Parathyroid adenoma (tissue), 2 donors: ENCODE data around the gene TMEM53.

Source experiments
- H2AFZ ChIP-seq: fragments of 300-600 bp; sonication (generic); one replicate; pipeline ENCODE4 v1.7.0; 2017; ENCODE audit warnings: antibody characterized with exemption, mild to moderate bottlenecking
- H3K27ac ChIP-seq: fragments of 300-600 bp; sonication (generic); one replicate; pipeline ENCODE4 v1.7.0; 2017
- H3K27me3 ChIP-seq: fragments of 300-600 bp; sonication (generic); one replicate; pipeline ENCODE4 v1.7.0; 2017; ENCODE audit warnings: low read length; ENCODE audit not compliant: control insufficient read depth, insufficient read depth
- H3K36me3 ChIP-seq: fragments of 300-600 bp; sonication (generic); one replicate; pipeline ENCODE4 v1.7.0; 2017; ENCODE audit warnings: low read length; ENCODE audit not compliant: control insufficient read depth, insufficient read depth
- H3K4me1 ChIP-seq: fragments of 300-600 bp; sonication (generic); one replicate; pipeline ENCODE4 v1.7.0; 2017; ENCODE audit warnings: control low read depth
- H3K4me2 ChIP-seq: fragments of 300-600 bp; sonication (generic); one replicate; pipeline ENCODE4 v1.7.0; 2017; ENCODE audit warnings: low read length
- H3K4me3 ChIP-seq: fragments of 300-600 bp; sonication (generic); one replicate; pipeline ENCODE4 v1.7.0; 2017; ENCODE audit warnings: low read depth, low read length
- H3K79me2 ChIP-seq: fragments of 300-600 bp; sonication (generic); one replicate; pipeline ENCODE4 v1.7.0; 2017; ENCODE audit warnings: control low read depth
- H3K9ac ChIP-seq: fragments of 300-600 bp; sonication (generic); one replicate; pipeline ENCODE4 v1.7.0; 2017; ENCODE audit warnings: mild to moderate bottlenecking
- H3K9me3 ChIP-seq: fragments of 300-600 bp; sonication (generic); one replicate; pipeline ENCODE4 v1.7.0; 2017; ENCODE audit warnings: low read length; ENCODE audit not compliant: control insufficient read depth
- TF ChIP-seq, protein P1 (sequence below): fragments of 300-600 bp; sonication (generic); IDR thresholded peaks from one replicate; pipeline ENCODE4 v1.7.0; 2017; ENCODE audit warnings: antibody characterized with exemption, mild to moderate bottlenecking
- donor health status: primary hyperparathyroidism.

Gene TMEM53

DNA sequence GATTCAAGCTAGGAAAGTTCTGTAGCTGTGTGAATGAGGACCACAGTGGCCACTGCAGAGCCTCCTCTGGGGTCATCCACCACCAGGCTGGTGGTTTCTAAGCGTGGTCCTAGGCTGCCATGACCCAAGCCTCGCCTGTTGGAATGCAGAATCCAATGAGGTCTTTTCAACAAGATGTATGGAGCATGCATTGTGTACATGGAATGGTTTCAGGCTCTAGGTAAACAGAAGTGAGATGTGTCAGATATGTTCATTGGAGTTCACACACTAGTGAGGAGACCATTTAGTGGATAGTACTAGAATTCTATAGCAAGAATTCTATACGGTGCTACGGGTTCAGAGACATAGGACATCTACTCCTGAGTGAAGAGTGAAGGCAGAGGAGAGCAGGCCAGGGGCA, 46.0 kb upstream of the TMEM53 start:
- H3K27ac ChIP-seq, result no peak overlapping the region
- no peaks in the 10 kb centered on the region for H3K9me3 ChIP-seq
- no peaks in the 10 kb centered on the region for H3K27me3 ChIP-seq
- H3K4me2 ChIP-seq, result no peak overlapping the region
- H3K9ac ChIP-seq, result no peak overlapping the region
- no peaks in the 10 kb centered on the region for H3K4me1 ChIP-seq
- TF ChIP-seq, protein P1, sequence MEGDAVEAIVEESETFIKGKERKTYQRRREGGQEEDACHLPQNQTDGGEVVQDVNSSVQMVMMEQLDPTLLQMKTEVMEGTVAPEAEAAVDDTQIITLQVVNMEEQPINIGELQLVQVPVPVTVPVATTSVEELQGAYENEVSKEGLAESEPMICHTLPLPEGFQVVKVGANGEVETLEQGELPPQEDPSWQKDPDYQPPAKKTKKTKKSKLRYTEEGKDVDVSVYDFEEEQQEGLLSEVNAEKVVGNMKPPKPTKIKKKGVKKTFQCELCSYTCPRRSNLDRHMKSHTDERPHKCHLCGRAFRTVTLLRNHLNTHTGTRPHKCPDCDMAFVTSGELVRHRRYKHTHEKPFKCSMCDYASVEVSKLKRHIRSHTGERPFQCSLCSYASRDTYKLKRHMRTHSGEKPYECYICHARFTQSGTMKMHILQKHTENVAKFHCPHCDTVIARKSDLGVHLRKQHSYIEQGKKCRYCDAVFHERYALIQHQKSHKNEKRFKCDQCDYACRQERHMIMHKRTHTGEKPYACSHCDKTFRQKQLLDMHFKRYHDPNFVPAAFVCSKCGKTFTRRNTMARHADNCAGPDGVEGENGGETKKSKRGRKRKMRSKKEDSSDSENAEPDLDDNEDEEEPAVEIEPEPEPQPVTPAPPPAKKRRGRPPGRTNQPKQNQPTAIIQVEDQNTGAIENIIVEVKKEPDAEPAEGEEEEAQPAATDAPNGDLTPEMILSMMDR, result no peak
- no peaks in the 10 kb centered on the region for H3K79me2 ChIP-seq
- H3K4me3 ChIP-seq, result no peak overlapping the region
- H3K36me3 ChIP-seq, result no peaks in the 10 kb centered on the region
- H2AFZ ChIP-seq, result no peak overlapping the region

GRCh38 chr1:44719318-44719717, 45.0 kb upstream of the TMEM53 start:
- Histone ChIP-seq H2AFZ (no peak overlapping the region), H3K9me3 (no peaks in the 10 kb centered on the region), H3K27ac (no peak overlapping the region)

DNA sequence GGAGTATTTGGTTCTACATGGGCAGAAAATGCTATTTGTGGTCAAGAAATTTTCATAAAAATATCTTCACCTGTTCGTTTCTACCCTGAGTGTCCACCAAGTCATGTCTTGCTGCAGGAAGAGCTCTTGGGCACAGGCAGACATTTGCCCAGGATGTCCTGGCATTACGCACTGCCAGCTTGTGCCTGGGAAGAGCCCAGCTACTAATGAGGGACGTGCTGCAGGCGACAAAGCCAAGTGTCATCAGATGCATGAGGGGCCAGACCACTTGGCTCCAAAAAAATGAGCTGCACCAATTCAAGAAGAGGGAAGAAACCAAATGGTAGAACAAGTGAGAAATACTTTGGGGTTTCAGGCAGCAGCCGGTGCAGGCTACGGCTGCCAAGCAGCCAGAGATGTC, 43.8 kb upstream of the TMEM53 start:
- Histone ChIP-seq H2AFZ (no peak overlapping the region), H3K79me2 (no peaks in the 10 kb centered on the region), H3K4me2 (no peak overlapping the region), H3K9ac (no peak overlapping the region), H3K4me3 (no peak overlapping the region), H3K4me1 (no peaks in the 10 kb centered on the region), H3K27ac (no peak overlapping the region), H3K9me3 (no peaks in the 10 kb centered on the region), H3K27me3 (no peaks in the 10 kb centered on the region), H3K36me3 (no peaks in the 10 kb centered on the region)
- TF ChIP-seq, protein P1, result no peak

More at GRCh38 chr1:44719318-44719717, 45.0 kb upstream of the TMEM53 start:
- TF ChIP-seq, protein P1, result no peak
- Histone ChIP-seq H3K79me2 (no peaks in the 10 kb centered on the region), H3K4me2 (no peak overlapping the region), H3K4me3 (no peak overlapping the region), H3K36me3 (no peaks in the 10 kb centered on the region), H3K27me3 (no peaks in the 10 kb centered on the region), H3K9ac (no peak overlapping the region), H3K4me1 (no peaks in the 10 kb centered on the region)

GRCh38 chr1:44717653-44718052, 43.4 kb upstream of the TMEM53 start:
- no peaks in the 10 kb centered on the region for H3K9me3 ChIP-seq
- H2AFZ ChIP-seq, result no peak overlapping the region
- TF ChIP-seq, protein P1, result no peak
- no peak overlapping the region for H3K9ac ChIP-seq
- H3K4me2 ChIP-seq, result no peak overlapping the region
- H3K27me3 ChIP-seq, result no peaks in the 10 kb centered on the region
- H3K79me2 ChIP-seq, result no peaks in the 10 kb centered on the region
- no peak overlapping the region for H3K4me3 ChIP-seq
- no peak overlapping the region for H3K27ac ChIP-seq
- H3K4me1 ChIP-seq, result no peaks in the 10 kb centered on the region
- H3K36me3 ChIP-seq, result no peaks in the 10 kb centered on the region

- no peaks in the 10 kb centered on the region for H3K79me2 ChIP-seq
- no peak overlapping the region for H3K9ac ChIP-seq
- TF ChIP-seq, protein P1, result no peak
- H3K9me3 ChIP-seq, result no peaks in the 10 kb centered on the region
- no peak overlapping the region for H3K27ac ChIP-seq
- H3K4me2 ChIP-seq, result no peak overlapping the region
- H3K27me3 ChIP-seq, result no peaks in the 10 kb centered on the region
- no peak overlapping the region for H2AFZ ChIP-seq
- no peaks in the 10 kb centered on the region for H3K4me1 ChIP-seq
- no peak overlapping the region for H3K4me3 ChIP-seq
- no peaks in the 10 kb centered on the region for H3K36me3 ChIP-seq
Measured at GRCh38 chr1:44717156-44717555, 42.9 kb upstream of the TMEM53 start.
